Right lobe of liver (tissue), 4 donors: ENCODE measurements around the gene RNF145.

ENCODE experiments used
- CTCF ChIP-seq, 4 donors: fragments of 200-600 bp in 3 of 4; fragments of 450-650 bp in 1 of 4; IDR thresholded peaks; one replicate each; pipeline versions ENCODE4 v1.5.1 to v1.8.0; 2016 to 2022; ENCODE audit warnings: antibody characterized with exemption in 4 of 4, mild to moderate bottlenecking in 2 of 4
- POLR2A ChIP-seq: fragments of 450-650 bp; IDR thresholded peaks from one replicate; pipeline ENCODE4 v1.6.1; 2017; ENCODE audit warnings: antibody characterized with exemption, mild to moderate bottlenecking
- donor health status: DM: no; HTN: no; CAD: no.
- donor health status: DM: no; HTN: no; CAD: no.
- donor health status: DM: no; HTN: yes; CAD: no.

- TF ChIP-seq CTCF (IDR thresholded peaks at IDR 0.05): no peak
- no peak for TF ChIP-seq POLR2A
These were observed 6.0 kb downstream of the RNF145 start for GRCh38 chr5:159203351-159203750.
